ENCODE results near the gene TMEM208.

The TMEM208 gene

DNA sequence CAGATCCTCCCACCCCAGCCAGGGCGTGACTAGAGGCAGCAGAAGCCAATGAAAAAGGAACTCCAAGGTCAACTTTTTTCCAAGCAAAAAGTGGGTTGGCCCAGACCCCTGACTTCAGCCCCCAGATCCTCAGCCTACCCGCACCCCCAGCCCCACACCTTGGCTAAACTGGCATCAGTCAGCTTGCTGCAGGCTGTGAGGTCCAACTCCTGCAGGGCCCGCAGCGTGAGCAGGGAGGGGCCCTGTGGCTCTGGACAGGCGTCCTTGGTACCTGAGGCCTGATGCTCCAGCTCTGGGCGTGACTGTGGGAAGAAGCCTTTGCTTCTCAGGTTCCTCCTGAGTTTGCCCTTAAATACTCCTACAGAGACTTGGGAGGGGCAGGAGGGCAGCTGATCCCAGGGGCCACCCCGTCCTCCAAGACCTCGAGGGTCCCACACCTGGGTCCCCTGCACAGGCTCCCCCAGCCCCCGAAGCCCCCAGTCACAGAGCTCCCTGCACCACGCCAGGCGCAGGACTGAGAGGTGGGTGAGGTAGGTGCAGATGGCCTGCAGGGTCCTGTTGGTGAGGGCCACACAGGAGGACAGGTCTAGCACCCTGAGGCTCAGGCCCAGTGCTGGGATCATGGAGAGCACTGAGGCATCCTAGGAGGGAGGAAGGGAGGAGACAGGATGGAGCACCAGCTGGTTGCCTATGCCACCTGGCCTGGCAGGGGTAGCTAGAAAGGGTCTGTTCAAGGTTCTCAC, 18.6 kb upstream of the TMEM208 start:
- Histone ChIP-seq H3K36me3 (peaks cover 10 to 43% (median 26%) of the 10 kb centered on the region in 11 experiments; a peak in 21 of 22 replicates), H3K9ac (peak overlapping the region in 3 of 11 experiments; percentile 15 to 41 (median 34); a peak in 3 of 22 replicates), H3K9me3 (replicated peaks in 1 of 11) (no peaks in the 10 kb centered on the region), H3K4me1 (peaks cover 0 to 22% (median 5%) of the 10 kb centered on the region in 10 experiments; a peak in 9 of 20 replicates), H3K4me2 (peak overlapping the region in 3 of 11 experiments; percentile 33 to 37 (median 35); a peak in 5 of 22 replicates), H4K20me1 (peaks cover 0 to 48% (median 14%) of the 10 kb centered on the region in 11 experiments; a peak in 12 of 22 replicates), H3K4me3 (no peak overlapping the region), H3K27ac (0 out of 22 replicates have a peak overlapping the region, but pooled peaks of 1 of the 11 experiments have one; percentile 10), H3K27me3 (no peaks in the 10 kb centered on the region)
- no peak for TF ChIP-seq Cebpa-rat (IDR thresholded peaks at IDR 0.05)

DNA sequence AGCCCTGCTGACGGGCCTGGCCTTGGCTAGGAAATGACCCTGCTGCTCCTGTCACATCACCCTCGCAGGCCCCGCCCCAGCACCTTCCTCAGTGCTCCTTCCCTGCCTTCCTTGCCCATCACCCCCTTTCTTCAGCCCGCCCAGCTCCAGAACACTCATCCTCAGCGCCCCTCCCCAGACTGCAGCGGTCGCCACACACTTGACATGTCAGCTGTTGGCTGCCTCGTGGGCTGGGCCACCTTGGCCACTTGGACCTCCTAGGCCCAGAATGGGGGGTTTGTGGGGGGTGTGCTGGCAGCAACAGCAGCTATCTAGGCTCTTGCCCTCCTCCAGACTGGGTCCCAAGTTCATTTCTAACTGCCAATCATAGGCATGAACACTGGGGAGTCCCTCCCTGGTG, 17.4 kb upstream of the TMEM208 start:
- Histone ChIP-seq H3K4me2 (no peak overlapping the region), H3K4me1 (peaks cover 0 to 22% (median 5%) of the 10 kb centered on the region in 10 experiments; a peak in 9 of 20 replicates), H3K27ac (no peak overlapping the region), H3K9me3 (replicated peaks in 1 of 11) (no peaks in the 10 kb centered on the region), H3K36me3 (peaks cover under 1 to 31% (median 14%) of the 10 kb centered on the region in 11 experiments; a peak in 17 of 22 replicates), H3K27me3 (no peaks in the 10 kb centered on the region), H4K20me1 (peaks cover 0 to 36% (median 7%) of the 10 kb centered on the region in 11 experiments; a peak in 11 of 22 replicates), H3K9ac (no peak overlapping the region), H3K4me3 (no peak overlapping the region)
- no peak for TF ChIP-seq Cebpa-rat (IDR thresholded peaks at IDR 0.05)

DNA sequence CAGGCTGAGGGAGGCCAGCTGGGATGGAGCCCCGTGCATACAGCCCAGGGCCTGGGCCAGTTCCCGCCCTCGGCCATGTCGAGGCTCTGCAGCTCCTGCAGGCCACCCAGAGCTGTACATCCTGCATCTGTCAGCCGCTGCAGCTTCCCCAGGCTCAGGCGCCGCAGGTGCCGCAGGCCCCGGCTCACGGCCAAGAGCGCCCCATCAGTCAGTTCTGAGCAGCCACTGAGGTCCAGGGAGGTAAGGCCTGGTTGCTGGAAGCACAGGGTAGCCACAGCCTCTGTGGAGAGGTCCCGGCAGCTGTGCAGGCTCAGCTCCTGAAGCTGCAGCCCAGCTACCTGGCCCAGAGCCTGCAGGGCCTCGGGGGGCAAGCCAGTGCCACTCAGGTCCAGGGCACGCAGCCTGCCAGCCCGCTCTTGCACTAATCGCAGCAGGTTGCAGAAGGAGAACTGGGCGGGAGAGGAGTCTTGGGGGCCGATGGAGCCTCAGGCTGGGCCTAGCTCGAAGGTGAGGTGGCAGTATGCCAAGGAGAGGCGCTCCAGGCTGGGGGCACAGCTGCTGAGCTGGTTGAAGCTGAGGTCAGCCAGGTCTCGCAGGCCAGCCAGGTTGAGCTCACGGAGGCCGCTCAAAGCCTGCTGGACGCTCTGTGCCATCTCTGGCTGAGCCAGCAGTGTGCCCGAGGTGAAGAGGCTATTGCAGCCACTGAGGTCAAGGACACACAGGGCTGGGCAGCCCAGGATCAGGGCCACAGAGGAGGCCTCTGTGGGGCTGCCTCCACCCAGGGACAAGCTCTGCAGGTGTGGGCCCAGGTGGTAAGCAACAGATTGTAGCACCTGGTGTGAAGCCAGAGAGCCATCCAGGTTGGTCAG, 16.6 kb upstream of the TMEM208 start:
- no peak overlapping the region for H3K9ac ChIP-seq
- H3K27ac ChIP-seq, result no peak overlapping the region
- no peak overlapping the region for H3K4me2 ChIP-seq
- H3K9me3 ChIP-seq (replicated peaks in 1 of 11), result no peaks in the 10 kb centered on the region
- peaks cover 0 to 33% (median 6%) of the 10 kb centered on the region in 11 experiments; a peak in 8 of 22 replicates for H4K20me1 ChIP-seq
- H3K36me3 ChIP-seq, result peaks cover 0 to 26% (median 10%) of the 10 kb centered on the region in 11 experiments; a peak in 13 of 22 replicates
- no peak overlapping the region for H3K4me3 ChIP-seq
- TF ChIP-seq Cebpa-rat (IDR thresholded peaks at IDR 0.05), result no peak
- no peaks in the 10 kb centered on the region for H3K27me3 ChIP-seq
- H3K4me1 ChIP-seq, result peaks cover 0 to 24% (median 5%) of the 10 kb centered on the region in 10 experiments; a peak in 10 of 20 replicates

DNA sequence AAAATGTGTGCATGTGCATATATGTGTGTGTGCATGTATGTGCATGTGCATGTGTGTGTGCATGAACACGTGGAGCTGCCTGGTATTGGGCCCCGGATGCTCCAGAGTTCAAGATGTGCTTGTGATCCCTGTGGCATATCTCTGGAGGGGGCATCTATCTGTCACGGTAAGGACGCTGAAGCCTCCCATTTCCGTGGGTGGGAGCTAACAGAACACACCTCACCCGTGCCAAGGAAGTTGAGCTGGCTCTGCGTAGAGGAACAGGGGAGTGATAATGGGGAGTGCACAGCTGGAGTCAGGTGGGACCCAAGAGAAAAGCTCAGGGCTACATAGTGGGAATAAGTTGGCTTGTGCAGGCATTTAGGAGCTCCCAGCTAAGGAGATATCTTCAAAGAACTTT, 15.3 kb upstream of the TMEM208 start:
- H3K9me3 ChIP-seq (replicated peaks in 1 of 11), result no peaks in the 10 kb centered on the region
- H3K4me3 ChIP-seq, result no peak overlapping the region
- no peak overlapping the region for H3K27ac ChIP-seq
- H3K27me3 ChIP-seq, result no peaks in the 10 kb centered on the region
- H4K20me1 ChIP-seq, result peaks cover 0 to 21% (median 0%) of the 10 kb centered on the region in 11 experiments; a peak in 5 of 22 replicates
- H3K4me2 ChIP-seq, result no peak overlapping the region
- peaks cover 6 to 38% (median 12%) of the 10 kb centered on the region in 10 experiments for H3K4me1 ChIP-seq
- peaks cover 0 to 12% (median 0%) of the 10 kb centered on the region in 11 experiments; a peak in 5 of 22 replicates for H3K36me3 ChIP-seq
- TF ChIP-seq Cebpa-rat (IDR thresholded peaks at IDR 0.05), result no peak
- H3K9ac ChIP-seq, result no peak overlapping the region

DNA sequence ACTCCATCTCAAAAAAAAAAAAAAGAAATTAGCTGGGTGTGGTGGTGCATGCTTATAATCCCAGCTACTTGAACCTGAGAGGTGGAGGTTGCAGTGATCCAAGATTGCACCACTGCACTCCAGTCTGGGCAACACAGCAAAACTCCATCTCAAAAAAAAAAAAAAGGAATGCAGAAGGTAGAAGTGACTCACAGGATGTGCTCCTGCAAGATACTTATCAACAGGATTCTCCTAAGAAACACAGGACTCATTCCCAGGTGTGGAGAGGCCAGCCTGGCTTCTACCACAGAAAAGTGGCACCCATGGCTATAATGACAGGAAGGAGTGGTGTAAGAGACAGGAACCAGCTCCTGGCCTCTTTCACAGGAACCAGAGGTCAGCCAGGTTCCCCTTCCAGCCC, 14.2 kb upstream of the TMEM208 start:
- H3K27ac ChIP-seq, result no peak overlapping the region
- H3K4me3 ChIP-seq, result no peak overlapping the region
- peaks cover 0 to 10% (median 0%) of the 10 kb centered on the region in 11 experiments; a peak in 4 of 22 replicates for H4K20me1 ChIP-seq
- peaks cover 0 to 1% (median 0%) of the 10 kb centered on the region in 11 experiments; a peak in 1 of 22 replicates for H3K36me3 ChIP-seq
- H3K9me3 ChIP-seq (replicated peaks in 1 of 11), result no peaks in the 10 kb centered on the region
- H3K4me2 ChIP-seq, result no peak overlapping the region; a peak in 1 of 22 replicates
- peaks cover 17 to 39% (median 23%) of the 10 kb centered on the region in 10 experiments for H3K4me1 ChIP-seq
- no peak for TF ChIP-seq Cebpa-rat (IDR thresholded peaks at IDR 0.05)
- H3K9ac ChIP-seq, result no peak overlapping the region; a peak in 1 of 22 replicates
- H3K27me3 ChIP-seq, result no peaks in the 10 kb centered on the region

DNA sequence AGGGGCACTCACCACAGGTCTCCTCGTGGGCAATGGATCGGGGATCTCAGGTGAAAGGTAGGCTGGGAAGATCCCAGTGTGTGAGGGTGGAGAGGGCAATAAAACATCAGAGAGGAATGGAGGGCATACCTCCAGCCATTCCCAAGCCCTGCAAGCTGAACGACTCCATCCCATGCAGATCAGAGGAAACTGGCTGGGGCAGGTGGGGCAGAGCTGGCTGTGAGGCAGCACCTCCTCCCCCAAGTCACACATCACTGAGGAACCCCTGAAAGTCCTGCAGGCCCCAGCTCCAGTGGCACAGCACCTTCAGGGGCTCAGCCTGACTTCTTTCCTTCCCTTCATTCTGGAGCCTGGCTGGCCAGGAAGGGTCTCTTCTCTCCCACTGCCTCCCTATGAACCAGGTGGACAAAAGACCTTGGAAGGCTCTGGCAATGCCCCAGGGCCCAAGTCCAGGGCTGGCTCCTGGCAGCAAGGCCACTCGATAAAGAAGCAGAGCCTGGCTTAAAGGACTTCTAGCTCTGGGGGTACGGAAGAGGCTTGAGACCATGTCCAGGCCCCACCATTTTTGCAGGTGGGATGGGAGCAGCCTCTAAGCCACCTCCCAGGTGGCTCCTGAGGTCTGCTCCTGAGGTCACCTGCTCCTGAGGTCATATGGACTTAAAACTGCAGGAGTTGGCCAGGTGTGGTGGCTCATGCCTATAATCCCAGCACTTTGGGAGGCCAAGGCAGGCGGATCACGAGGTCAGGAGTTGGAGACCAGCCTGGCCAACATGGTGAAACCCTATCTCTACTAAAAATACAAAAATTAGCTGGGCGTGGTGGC, 13.5 kb upstream of the TMEM208 start:
- Histone ChIP-seq H3K27ac (no peak overlapping the region), H3K9me3 (replicated peaks in 1 of 11) (no peaks in the 10 kb centered on the region), H3K36me3 (no peaks in the 10 kb centered on the region), H3K4me1 (peaks cover 23 to 39% (median 29%) of the 10 kb centered on the region in 10 experiments), H3K27me3 (no peaks in the 10 kb centered on the region), H3K9ac (no peak overlapping the region; a peak in 1 of 22 replicates), H3K4me3 (no peak overlapping the region), H4K20me1 (peaks cover 0 to 4% (median 0%) of the 10 kb centered on the region in 11 experiments; a peak in 3 of 22 replicates), H3K4me2 (no peak overlapping the region; a peak in 1 of 22 replicates)
- no peak for TF ChIP-seq Cebpa-rat (IDR thresholded peaks at IDR 0.05)

DNA sequence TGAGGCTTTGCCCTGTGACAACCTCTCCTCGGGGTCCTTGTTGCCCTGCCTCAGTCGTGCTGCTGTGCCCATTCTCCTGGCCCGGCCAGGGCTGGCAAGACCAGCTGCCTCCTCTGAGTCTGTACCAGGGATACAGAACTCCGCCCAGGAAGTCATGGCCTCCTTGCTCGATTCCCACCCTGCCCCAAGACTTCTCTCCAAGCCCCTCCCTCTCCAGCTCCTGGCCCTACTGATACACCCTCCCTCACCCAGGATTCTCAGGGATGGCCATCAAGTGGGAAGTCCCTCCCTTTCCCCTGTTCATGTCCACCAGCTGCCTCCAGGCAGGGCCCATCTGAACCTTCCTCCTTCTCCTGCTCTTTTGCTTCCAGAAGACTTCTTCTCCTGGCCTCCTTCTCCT, 11.2 kb upstream of the TMEM208 start:
- Histone ChIP-seq H3K27me3 (no peaks in the 10 kb centered on the region), H3K27ac (no peak overlapping the region), H3K4me1 (peaks cover 37 to 59% (median 41%) of the 10 kb centered on the region in 10 experiments), H3K4me2 (peak overlapping the region in 3 of 11 experiments; percentile 77 to 86 (median 85); a peak in 6 of 22 replicates), H3K9me3 (replicated peaks in 1 of 11) (no peaks in the 10 kb centered on the region), H3K4me3 (no peak overlapping the region), H3K9ac (no peak overlapping the region), H4K20me1 (no peaks in the 10 kb centered on the region), H3K36me3 (no peaks in the 10 kb centered on the region)
- no peak for TF ChIP-seq Cebpa-rat (IDR thresholded peaks at IDR 0.05)
